Central memory CD8-positive, alpha-beta T cell (primary cell): Measurements from ENCODE around the gene C4orf36.
A peak's percentile ranks its signal among the peaks of the same experiment; 100 is the strongest.
"Not testable (repeated sequence)": the region's sequence is repeated elsewhere in the genome, so short reads cannot be mapped to it uniquely, and the experiment has no call there.

Experiments used
- ATAC-seq: fragments of 150-1000 bp; cut with Tn5 transposase; replicated peaks from 2 replicates; pipeline ENCODE4 v1.10.0; 2022; ENCODE audit warnings: mild to moderate bottlenecking, moderate FRiP score, moderate number of reproducible peaks; ENCODE audit not compliant: poor library complexity, severe bottlenecking; ENCODE audit errors: extremely low read depth
- DNase-seq, 2 donors: peaks; one replicate each; pipeline ENCODE4 v3.0.0; 2021; ENCODE audit warnings: low spot score in 2 of 2
- H3K27ac Mint-ChIP-seq: one replicate; pipeline ENCODE4 v1.8.0; 2022; ENCODE audit warnings: low read depth, mild to moderate bottlenecking, moderate library complexity, mixed read lengths
- H3K27me3 Mint-ChIP-seq: one replicate; pipeline ENCODE4 v1.8.0; 2022; ENCODE audit warnings: mixed read lengths
- H3K36me3 Mint-ChIP-seq: one replicate; pipeline ENCODE4 v1.8.0; 2022; ENCODE audit warnings: mild to moderate bottlenecking, moderate library complexity, mixed read lengths; ENCODE audit not compliant: insufficient read depth
- H3K4me1 Mint-ChIP-seq: one replicate; pipeline ENCODE4 v1.8.0; 2022; ENCODE audit warnings: mixed read lengths
- H3K4me3 Mint-ChIP-seq: one replicate; pipeline ENCODE4 v1.8.0; 2022; ENCODE audit warnings: mild to moderate bottlenecking, moderate library complexity, mixed read lengths
- H3K9me3 Mint-ChIP-seq: one replicate; pipeline ENCODE4 v1.8.0; 2022; ENCODE audit warnings: mixed read lengths

C4orf36 gene

GRCh38 chr4:86901864-86902263 is 9.6 kb upstream of the C4orf36 start:
- H3K27me3 Mint-ChIP-seq = peaks cover 22% of the 10 kb centered on the region
- no peak overlapping the region for H3K4me3 Mint-ChIP-seq
- H3K27ac Mint-ChIP-seq = no peak overlapping the region
- no peaks in the 10 kb centered on the region for H3K4me1 Mint-ChIP-seq
- ATAC-seq = no peak
- no peaks in the 10 kb centered on the region for H3K36me3 Mint-ChIP-seq
- no peaks in the 10 kb centered on the region for H3K9me3 Mint-ChIP-seq
- no peak for DNase-seq

- Mint-ChIP-seq H3K27me3 (peaks cover 22% of the 10 kb centered on the region), H3K4me3 (no peak overlapping the region), H3K9me3 (no peaks in the 10 kb centered on the region), H3K4me1 (no peaks in the 10 kb centered on the region), H3K27ac (no peak overlapping the region), H3K36me3 (no peaks in the 10 kb centered on the region)
- ATAC-seq = no peak
- DNase-seq = no peak
Measured at GRCh38 chr4:86898562-86898961, 6.3 kb upstream of the C4orf36 start.

DNA sequence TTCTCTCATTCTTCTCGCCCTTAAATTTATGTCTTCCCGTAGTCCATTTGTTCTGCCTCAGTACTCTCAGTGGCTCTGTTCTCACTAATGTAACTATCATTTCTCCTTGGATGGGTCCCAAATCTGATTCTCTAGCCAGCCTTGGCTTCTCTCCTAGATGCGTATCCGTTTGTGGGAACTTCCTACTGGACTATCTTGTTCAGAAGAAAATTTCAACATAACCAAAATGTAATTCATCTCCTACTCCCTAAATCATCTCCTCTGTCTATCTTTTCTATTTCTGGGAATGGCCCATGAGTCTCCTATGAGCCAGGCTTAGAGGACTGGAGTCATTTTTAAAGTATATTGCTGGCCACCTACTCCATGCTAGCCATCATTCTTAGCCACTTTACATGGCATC is 4.4 kb upstream of the C4orf36 start:
- no peak for ATAC-seq
- H3K27ac Mint-ChIP-seq = no peak overlapping the region
- peaks cover 19% of the 10 kb centered on the region for H3K27me3 Mint-ChIP-seq
- no peaks in the 10 kb centered on the region for H3K4me1 Mint-ChIP-seq
- DNase-seq = no peak
- H3K9me3 Mint-ChIP-seq = no peaks in the 10 kb centered on the region
- peaks cover 2% of the 10 kb centered on the region for H3K36me3 Mint-ChIP-seq
- no peak overlapping the region for H3K4me3 Mint-ChIP-seq

- no peaks in the 10 kb centered on the region for H3K9me3 Mint-ChIP-seq
- no peak for ATAC-seq
- H3K36me3 Mint-ChIP-seq = peaks cover 2% of the 10 kb centered on the region
Measured at GRCh38 chr4:86895692-86896488, 3.7 kb upstream of the C4orf36 start.

DNA sequence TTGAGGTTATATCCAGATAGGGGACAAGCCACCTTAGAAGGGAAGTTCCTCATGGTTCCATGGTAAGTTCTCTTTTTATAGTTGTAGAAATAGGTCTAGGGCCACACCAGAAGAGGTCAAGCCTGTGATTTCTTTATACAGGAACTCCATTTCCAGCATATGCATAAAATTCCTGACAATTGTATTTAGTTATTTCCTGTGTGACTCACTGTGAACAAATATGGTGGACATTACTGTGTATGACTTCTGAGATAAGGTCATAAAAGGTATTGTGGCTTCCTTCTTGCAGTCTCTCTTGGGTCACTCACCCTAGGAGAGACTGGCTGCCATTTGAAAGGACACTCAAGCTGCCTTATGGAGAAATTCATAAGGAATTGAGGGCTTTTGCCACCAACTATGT is 2.2 kb upstream of the C4orf36 start:
- H3K27ac Mint-ChIP-seq = no peak overlapping the region
- peaks cover 33% of the 10 kb centered on the region for H3K27me3 Mint-ChIP-seq
- no peaks in the 10 kb centered on the region for H3K4me1 Mint-ChIP-seq
- no peak overlapping the region for H3K4me3 Mint-ChIP-seq
- DNase-seq = no peak
- H3K36me3 Mint-ChIP-seq = peaks cover 2% of the 10 kb centered on the region
- no peak for ATAC-seq
- H3K9me3 Mint-ChIP-seq = no peaks in the 10 kb centered on the region

More at GRCh38 chr4:86895692-86896488, 3.7 kb upstream of the C4orf36 start:
- no peak overlapping the region for H3K27ac Mint-ChIP-seq
- H3K4me1 Mint-ChIP-seq = no peaks in the 10 kb centered on the region
- no peak for DNase-seq
- H3K4me3 Mint-ChIP-seq = no peak overlapping the region
- H3K27me3 Mint-ChIP-seq = peaks cover 19% of the 10 kb centered on the region

DNA sequence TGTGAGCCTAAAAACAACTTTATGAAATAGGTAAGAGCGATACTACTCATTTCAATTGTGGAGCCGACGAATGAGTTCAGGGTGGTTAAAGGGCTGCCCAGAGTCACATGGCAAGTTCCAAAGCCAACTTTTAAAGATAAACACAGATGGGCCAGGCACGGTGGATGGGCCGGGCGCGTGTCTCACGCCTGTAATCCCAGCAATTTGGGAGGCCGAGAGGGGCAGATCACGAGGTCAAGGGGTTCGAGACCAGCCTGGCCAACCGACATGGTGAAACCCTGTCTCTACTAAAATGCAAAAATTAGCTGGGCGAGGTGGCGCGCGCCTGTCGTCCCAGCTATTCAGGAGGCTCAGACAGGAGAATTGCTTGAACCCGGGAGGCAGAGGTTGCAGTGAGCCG is 914 bp upstream of the C4orf36 start:
- Mint-ChIP-seq H3K27me3 (peaks cover 41% of the 10 kb centered on the region), H3K9me3 (no peaks in the 10 kb centered on the region), H3K36me3 (peaks cover 2% of the 10 kb centered on the region), H3K27ac (no peak overlapping the region), H3K4me1 (no peaks in the 10 kb centered on the region), H3K4me3 (peak overlapping the region; percentile 66)
- ATAC-seq (no peak), DNase-seq (no peak)

- Mint-ChIP-seq H3K4me1 (no peaks in the 10 kb centered on the region), H3K27me3 (peaks cover 41% of the 10 kb centered on the region), H3K9me3 (no peaks in the 10 kb centered on the region), H3K4me3 (peak overlapping the region; percentile 66), H3K36me3 (peaks cover 2% of the 10 kb centered on the region), H3K27ac (no peak overlapping the region)
- no peak for DNase-seq
- no peak for ATAC-seq
Measured at GRCh38 chr4:86892636-86892960, 376 bp upstream of the C4orf36 start.

GRCh38 chr4:86890790-86891189 is 1.4 kb downstream of the C4orf36 start:
- DNase-seq (no peak), ATAC-seq (no peak)
- H3K27ac Mint-ChIP-seq = no peak overlapping the region
- H3K4me3 Mint-ChIP-seq = peak overlapping the region; percentile 66
- no peaks in the 10 kb centered on the region for H3K9me3 Mint-ChIP-seq
- peaks cover 2% of the 10 kb centered on the region for H3K36me3 Mint-ChIP-seq
- peaks cover 41% of the 10 kb centered on the region for H3K27me3 Mint-ChIP-seq
- H3K4me1 Mint-ChIP-seq = no peaks in the 10 kb centered on the region

DNA sequence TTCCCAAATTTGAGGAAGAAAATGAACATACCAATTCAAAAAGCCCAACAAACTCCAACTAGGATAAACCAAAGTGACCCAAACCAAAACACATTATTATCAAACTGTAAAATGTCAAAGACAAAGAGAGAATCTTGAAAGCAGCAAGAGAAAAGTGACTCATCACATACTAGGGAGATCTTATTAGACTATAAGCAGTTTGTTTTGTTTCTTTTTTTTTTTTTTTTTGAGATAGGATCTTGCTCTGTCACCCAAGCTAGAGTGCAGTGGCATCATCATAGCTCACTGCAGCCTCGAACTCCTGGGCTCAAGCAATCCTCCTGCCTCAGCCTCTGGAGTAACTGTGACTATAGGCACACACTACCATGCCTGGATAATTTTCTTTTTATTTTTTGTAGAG is 12.6 kb downstream of the C4orf36 start:
- Mint-ChIP-seq H3K4me1 (no peaks in the 10 kb centered on the region), H3K4me3 (no peak overlapping the region), H3K27me3 (no peaks in the 10 kb centered on the region), H3K36me3 (no peaks in the 10 kb centered on the region), H3K9me3 (peaks cover 13% of the 10 kb centered on the region), H3K27ac (no peak overlapping the region)
- ATAC-seq (no peak), DNase-seq (no peak)

DNA sequence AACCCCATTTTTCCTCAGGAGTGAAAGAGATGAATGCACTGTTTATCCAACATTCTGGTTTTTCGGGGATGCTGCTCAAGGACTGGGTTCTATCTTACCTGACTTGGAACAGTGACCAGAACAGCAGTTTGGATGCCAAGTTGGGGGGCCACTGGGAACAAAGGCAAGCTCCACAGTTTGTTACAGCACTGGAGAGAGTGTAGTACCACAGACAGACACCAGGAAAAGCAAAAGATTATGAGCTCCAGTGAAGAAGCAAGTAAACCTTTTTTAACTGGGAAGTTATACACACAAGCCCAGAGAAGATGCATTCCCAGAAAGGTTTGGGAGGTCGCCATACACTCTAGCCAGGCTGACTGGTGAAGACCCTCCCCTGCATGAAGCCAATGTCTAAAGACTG is 13.6 kb downstream of the C4orf36 start:
- Mint-ChIP-seq H3K27ac (no peak overlapping the region), H3K36me3 (no peaks in the 10 kb centered on the region), H3K27me3 (no peaks in the 10 kb centered on the region), H3K4me3 (no peak overlapping the region), H3K9me3 (peaks cover 13% of the 10 kb centered on the region), H3K4me1 (no peaks in the 10 kb centered on the region)
- DNase-seq = no peak
- ATAC-seq = no peak

DNA sequence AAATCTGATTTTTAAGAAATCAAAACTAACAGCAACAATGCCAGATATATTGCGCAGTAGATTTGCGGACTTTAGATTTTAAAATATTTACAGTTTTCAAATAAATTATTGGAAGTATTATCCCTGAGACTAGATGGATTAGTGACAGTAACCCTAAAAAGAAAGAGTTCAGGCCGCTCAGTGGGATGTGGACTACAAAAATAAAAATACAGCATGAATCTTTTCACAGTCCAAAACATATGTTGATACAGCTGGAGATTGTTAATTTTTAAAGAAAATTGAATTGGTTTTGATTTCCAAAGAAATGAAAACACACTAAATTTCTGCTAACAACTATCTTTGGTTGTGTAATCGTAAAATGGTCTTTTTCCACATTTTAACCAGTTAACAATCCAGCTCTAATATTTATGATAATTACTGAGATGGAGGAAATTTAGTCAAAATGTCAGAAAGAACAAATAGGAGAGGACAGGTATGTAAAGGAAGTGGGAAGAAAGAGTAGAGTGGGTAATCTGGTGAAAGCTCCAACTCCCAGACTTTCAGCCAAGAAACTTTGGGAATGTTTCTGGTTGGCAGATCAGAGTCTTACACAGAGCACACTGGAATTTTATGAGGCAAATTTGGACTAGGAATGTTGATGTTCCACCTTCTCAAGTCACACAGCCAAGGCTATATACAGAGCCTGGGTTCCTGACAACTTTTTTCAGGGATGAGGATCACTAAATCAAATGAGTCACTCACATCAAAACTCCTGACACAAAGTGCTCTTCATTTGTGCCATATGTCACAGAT is 15.1 kb downstream of the C4orf36 start:
- Mint-ChIP-seq H3K36me3 (no peaks in the 10 kb centered on the region), H3K4me3 (no peak overlapping the region)

DNA sequence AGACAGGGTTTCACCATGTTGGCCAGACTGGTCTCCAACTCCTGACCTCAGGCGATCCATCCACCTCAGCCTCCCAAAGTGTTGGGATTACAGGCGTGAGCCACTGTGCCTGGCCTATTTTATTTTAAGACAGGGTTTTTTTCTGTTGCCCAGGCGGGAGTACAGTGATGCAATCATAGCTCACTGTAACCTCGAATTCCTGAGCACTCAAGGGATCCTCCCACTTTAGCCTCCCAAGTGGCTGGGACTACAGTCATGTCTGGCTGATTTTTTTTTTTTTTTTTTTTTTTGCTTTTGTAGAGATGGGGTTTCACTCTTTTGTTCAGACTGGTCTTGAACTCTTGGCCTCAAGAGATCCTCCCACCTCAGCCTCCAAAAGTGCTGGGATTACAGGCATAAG is 16.8 kb downstream of the C4orf36 start:
- H3K27ac Mint-ChIP-seq, ATAC-seq, H3K4me1 Mint-ChIP-seq, DNase-seq, H3K36me3 Mint-ChIP-seq, H3K4me3 Mint-ChIP-seq: not testable (repeated sequence)
- Mint-ChIP-seq H3K27me3 (peaks cover 12% of the 10 kb centered on the region), H3K9me3 (peaks cover 13% of the 10 kb centered on the region)

More for the DNA sequence above, 15.1 kb downstream of the C4orf36 start:
- ATAC-seq (no peak), DNase-seq (no peak)
- Mint-ChIP-seq H3K9me3 (peaks cover 13% of the 10 kb centered on the region), H3K4me1 (no peaks in the 10 kb centered on the region), H3K27me3 (peaks cover 5% of the 10 kb centered on the region), H3K27ac (no peak overlapping the region)

- H3K27ac Mint-ChIP-seq = no peak overlapping the region
- no peak for DNase-seq
- H3K36me3 Mint-ChIP-seq = no peaks in the 10 kb centered on the region
- H3K4me1 Mint-ChIP-seq = no peaks in the 10 kb centered on the region
- H3K4me3 Mint-ChIP-seq = no peak overlapping the region
- no peaks in the 10 kb centered on the region for H3K9me3 Mint-ChIP-seq
- H3K27me3 Mint-ChIP-seq = peaks cover 12% of the 10 kb centered on the region
- ATAC-seq = no peak
Measured at GRCh38 chr4:86872135-86872534, 20.1 kb downstream of the C4orf36 start.
